GM18951 (cell line): Measurements from ENCODE around the gene ITGB6.
"Not testable (repeated sequence)": the region's sequence is repeated elsewhere in the genome, so short reads cannot be mapped to it uniquely, and the experiment has no call there.

Source experiments
- POLR2A ChIP-seq: IDR thresholded peaks from 4 replicates; pipeline ENCODE4 v1.6.1; 2011; ENCODE audit warnings: mild to moderate bottlenecking; ENCODE audit not compliant: insufficient read length, insufficient read depth; ENCODE audit errors: extremely low read depth
- in situ Hi-C: fragments of 300-500 bp; cut with MboI; formaldehyde crosslinking; loops from one replicate; pipeline ENCODE4 v1.12.0; 2022; ENCODE audit warnings: low sequenced_read_pairs, mixed read lengths, inconsistent platforms; ENCODE audit not compliant: unreplicated experiment

ITGB6 gene

DNA sequence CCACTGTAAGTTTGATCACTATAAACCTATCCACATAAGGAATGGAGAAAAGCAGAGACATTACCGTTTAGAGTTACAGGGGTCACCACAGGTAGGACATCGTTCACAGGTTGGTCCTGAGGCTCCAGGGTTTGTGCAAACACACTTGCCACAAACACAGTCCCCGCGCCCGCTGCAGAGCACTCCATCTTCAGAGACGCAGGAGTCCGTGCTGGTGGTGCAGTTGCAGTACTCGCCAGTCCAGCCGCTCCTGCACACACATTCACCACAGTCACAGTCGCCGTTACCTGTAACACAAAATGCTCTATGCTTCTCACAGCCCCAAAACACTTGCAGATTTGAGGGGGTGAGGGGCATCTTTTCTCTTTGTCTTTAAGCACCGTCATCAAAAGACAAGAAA lies 73.8 kb downstream of the ITGB6 start:
- in situ Hi-C loops, result no loop called here

GRCh38 chr2:160125828-160126227 lies 74.2 kb downstream of the ITGB6 start:
- in situ Hi-C loops, result no loop called here
- TF ChIP-seq POLR2A, result no peak

More for the DNA sequence above, 73.8 kb downstream of the ITGB6 start:
- TF ChIP-seq POLR2A, result no peak

DNA sequence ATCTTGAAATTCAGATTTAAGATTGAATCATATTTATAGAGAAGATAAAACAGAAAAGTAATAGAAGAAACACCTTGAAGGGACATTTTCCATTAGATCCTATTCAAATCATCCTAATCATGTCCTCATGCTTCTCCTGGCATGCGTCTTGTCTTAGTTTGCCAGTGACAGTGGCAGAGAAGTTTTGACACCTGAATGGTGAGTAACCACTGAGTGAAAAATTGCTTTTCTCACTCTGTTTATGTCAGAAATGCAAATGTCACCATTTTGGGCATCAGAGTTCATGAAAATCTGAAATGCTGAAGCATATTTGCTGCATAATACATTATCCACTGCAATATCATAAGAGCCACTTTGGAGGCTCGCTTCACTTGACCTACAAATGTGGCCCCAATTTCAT lies 74.7 kb downstream of the ITGB6 start:
- in situ Hi-C loops, result no loop called here
- TF ChIP-seq POLR2A, result no peak

GRCh38 chr2:160124571-160124970 lies 75.5 kb downstream of the ITGB6 start:
- no peak for TF ChIP-seq POLR2A
- in situ Hi-C loops, result no loop called here

- in situ Hi-C loops, result not testable (repeated sequence)
Observed at GRCh38 chr2:160114721-160115120, 85.4 kb downstream of the ITGB6 start.

DNA sequence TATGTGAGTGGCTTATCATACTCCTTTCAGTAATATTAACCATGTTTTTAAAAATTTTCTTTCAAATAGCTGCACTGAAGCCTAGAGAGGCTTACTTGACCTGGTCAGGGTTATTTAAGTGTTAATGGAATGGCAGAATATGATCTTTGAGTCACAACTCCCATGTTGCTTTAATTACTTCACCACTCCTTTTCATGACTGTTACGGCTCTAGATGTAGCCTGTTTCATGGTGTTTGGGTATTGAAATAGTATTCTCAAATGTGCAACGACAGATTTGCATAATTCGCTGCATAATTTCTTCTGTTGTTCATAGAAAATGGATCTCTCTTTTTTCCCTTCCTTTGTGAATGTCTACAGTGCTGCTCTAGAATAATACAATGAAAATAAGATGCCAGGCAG lies 86.1 kb downstream of the ITGB6 start:
- in situ Hi-C loops, result no loop called here

DNA sequence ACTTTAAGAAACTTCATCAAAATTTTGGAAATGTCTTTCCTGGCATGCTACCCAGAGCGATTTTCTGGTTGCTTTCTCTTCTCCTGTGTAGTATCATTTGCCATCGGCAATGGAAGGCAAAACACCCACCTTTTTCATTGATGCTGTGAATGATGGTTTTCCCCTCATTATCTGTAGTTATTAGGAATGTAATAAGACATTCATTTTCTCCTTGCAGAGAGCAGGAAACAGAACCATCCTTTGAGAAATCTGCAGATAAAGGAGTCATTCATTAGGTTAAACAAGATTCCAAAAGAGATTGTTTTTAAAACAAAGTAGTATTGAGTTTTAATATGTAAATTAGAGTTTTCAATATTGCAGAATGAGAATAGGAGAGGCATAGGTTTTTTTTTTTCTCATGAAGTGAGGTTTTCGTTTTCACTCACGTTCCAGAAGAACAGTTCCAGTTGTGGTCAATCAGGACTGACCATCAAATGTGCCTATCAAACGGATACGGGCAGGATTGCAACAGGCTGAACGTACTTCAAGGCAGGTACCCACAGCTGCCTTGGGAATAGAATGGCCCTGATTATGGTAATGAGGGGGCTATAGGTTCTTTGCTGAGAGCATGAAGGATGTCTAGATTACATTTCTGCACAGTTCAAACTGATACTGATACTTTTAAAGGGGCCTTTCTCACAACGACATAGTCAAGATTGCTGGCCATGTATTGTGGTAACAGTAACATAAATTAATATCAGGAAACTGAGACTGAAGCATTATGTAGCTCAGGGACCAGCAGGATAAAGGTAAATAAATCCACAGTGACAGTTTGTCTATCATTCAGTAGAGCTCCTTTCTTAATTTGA lies 87.9 kb downstream of the ITGB6 start:
- TF ChIP-seq POLR2A, result no peak
- in situ Hi-C loops, result no loop called here

More for the DNA sequence above, 86.1 kb downstream of the ITGB6 start:
- TF ChIP-seq POLR2A, result no peak

DNA sequence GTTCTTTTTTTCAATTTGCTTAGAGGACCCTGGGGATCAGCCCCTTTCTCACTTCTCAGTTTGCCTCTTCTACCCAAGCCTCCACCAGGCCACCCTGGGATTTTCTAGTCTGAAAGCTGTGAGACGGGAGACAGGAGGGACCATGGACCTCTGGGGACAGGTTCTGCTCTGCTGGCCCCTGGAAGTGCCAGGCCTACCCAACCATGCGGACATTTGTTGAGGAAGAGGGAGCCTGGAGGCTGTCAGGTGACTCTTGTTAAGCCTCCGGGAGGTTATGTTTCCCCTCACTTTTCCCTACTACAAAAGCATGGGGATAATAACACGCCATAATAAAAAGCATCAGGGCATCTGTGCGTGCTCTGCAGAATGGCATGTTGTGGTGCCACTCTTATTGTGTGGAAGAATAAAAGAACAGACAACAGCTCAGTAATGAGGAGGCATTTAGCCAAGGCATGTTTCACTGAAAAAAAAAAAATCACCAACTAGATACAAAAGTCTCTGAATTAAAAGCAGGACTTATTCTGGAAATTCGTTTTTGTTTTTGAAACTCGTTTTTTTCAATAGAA lies 89.3 kb downstream of the ITGB6 start:
- in situ Hi-C loops, result no loop called here
- no peak for TF ChIP-seq POLR2A

GRCh38 chr2:160109939-160110673 lies 90.0 kb downstream of the ITGB6 start:
- TF ChIP-seq POLR2A, result no peak
- in situ Hi-C loops, result loop anchor here (10.0 kb wide), 1 partner anchor 105 kb away; no protein-coding TSS in a partner anchor

GRCh38 chr2:160109243-160109642 lies 90.8 kb downstream of the ITGB6 start:
- in situ Hi-C loops, result loop anchor here (10.0 kb wide), 1 partner anchor 106 kb away; no protein-coding TSS in a partner anchor
- TF ChIP-seq POLR2A, result no peak

DNA sequence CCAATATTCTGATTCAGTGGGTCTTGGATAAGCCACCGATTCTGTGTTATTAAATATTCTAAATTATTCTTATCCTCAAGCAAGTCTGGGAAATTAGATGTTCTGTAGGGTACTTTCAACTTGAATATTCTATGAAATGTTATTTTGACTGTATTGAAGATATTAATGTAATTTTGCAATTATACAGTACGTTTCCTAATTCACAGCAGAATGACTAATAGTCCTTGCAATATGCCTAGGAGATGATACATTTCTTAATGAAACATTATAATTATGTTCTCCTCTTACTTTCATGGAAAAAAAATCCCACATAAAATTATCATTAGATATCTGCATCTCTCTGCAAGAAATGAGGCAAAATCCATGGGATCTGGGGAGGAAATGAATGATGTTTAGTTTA lies 91.4 kb downstream of the ITGB6 start:
- in situ Hi-C loops, result loop anchor here (10.0 kb wide), 1 partner anchor 106 kb away; no protein-coding TSS in a partner anchor
- no peak for TF ChIP-seq POLR2A

DNA sequence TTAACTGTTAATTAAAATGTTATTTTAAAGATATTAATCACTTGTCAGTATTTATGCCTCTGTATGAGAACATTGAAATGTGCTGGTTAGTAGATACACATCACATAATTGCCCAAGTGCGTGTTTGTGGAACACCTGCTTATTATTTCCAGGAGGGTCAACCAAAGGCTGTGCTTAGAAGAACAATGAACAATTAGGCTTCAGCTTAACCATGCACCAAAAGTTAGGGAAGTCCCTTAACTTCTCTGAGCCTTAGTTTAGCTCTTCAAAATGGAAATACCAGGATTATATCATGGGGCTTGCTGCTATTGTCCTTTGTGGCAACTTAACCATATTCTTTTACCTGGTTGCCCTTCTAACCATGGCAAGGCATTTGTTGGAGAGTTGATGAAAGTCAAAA lies 94.7 kb downstream of the ITGB6 start:
- in situ Hi-C loops, result loop anchor here (10.0 kb wide), 1 partner anchor 109 kb away; no protein-coding TSS in a partner anchor
- no peak for TF ChIP-seq POLR2A

DNA sequence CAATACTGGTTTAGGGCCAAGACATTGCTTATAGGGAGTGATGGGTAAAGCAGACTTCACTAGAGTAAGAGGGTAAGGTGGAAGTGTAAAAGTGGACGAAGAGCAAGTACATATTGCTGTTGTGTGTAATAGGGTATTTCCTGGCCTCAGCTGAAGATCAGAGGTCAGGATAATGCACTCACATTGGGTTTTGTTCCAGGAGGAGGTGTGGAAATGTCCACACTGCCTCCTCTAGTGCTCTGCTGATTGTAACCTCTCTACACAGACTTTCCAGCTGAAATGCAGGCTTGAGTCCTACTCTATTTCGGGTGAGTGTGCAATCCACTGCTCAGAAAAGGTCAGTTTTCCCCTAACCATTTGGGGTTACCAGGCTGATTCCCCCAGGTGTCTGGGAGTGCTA lies 96.0 kb downstream of the ITGB6 start:
- TF ChIP-seq POLR2A, result no peak
- in situ Hi-C loops, result loop anchor here (10.0 kb wide), 1 partner anchor 111 kb away; no protein-coding TSS in a partner anchor
